Cardiac muscle cell (in vitro differentiated cells and primary cell): Measurements from ENCODE around the gene KLK2. TPM values are rescaled to one million over a fixed set of nuclear protein-coding genes. Genes with fewer than 3 reads are reported as not detected.
A peak's percentile ranks its signal among the peaks of the same experiment; 100 is the strongest.

Experiments
- DNase-seq, 2 donors: peaks; one replicate each; pipeline versions ENCODE4 v3.0.0 to v3.0.0-alpha.2; 2010 to 2017; ENCODE audit warnings: low read depth in 1 of 2, low spot score in 1 of 2
- H3K27ac ChIP-seq: fragments of 200-600 bp; sonication (generic); 2 replicates; pipeline ENCODE4 v1.5.1; 2016
- H3K27me3 ChIP-seq: fragments of 200-600 bp; sonication (generic); 2 replicates; pipeline ENCODE4 v1.6.0; 2016; ENCODE audit warnings: control low read depth
- H3K36me3 ChIP-seq: fragments of 200-600 bp; sonication (generic); 2 replicates; pipeline ENCODE4 v1.5.1; 2016; ENCODE audit warnings: control low read depth
- H3K4me1 ChIP-seq: fragments of 200-600 bp; sonication (generic); 2 replicates; pipeline ENCODE4 v1.8.1; 2017; ENCODE audit warnings: low read depth, mild to moderate bottlenecking, mixed run types
- H3K4me3 ChIP-seq: fragments of 200-600 bp; sonication (generic); 2 replicates; pipeline ENCODE4 v1.5.1; 2016; ENCODE audit warnings: mild to moderate bottlenecking
- H3K9me3 ChIP-seq: fragments of 200-600 bp; sonication (generic); 2 replicates; pipeline ENCODE4 v1.5.1; 2017; ENCODE audit warnings: low read depth, mild to moderate bottlenecking, control low read depth
- CTCF ChIP-seq: IDR thresholded peaks from 2 replicates; pipeline ENCODE4 v1.5.1; 2012; ENCODE audit warnings: low read depth, mild to moderate bottlenecking, low read length
- polyA plus RNA-seq: library from polyadenylated mRNA; unstranded; fragments of >200 nt; fragmentation: Nextera tagmentation; extraction: Ambion mirVana; gene quantifications from 2 replicates; pipeline ENCODE4 v1.2.1, GENCODE V29; 2016
- total RNA-seq: library from RNA; depleted of rRNA; stranded (reverse); fragments of >200 nt; gene quantifications from 2 replicates; pipeline ENCODE4 v1.2.3, GENCODE V29; 2016

Gene KLK2
- total and polyA plus RNA-seq, 2 experiments from 2014 or later: not detected

DNA sequence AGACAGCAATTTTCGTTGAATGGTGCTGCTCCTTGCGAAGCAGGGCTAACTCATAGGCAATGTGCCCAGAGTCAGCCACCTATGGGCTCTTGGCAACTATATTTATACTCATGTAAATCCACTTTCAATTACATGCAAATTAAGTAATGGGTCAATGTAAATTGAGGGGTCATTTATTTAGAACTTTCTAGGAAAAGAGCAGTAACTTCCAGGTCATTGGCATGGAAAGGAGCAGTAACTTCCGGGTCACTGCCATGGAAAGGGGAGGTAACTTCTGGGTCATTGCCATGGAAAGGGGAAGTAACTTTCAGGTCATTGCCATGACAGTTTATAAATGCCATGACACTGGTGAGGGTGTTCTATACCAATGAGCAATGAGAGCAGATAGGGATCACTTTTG, 26.3 kb downstream of the KLK2 start:
- H3K27ac ChIP-seq: no peak overlapping the region
- TF ChIP-seq CTCF: no peak
- H3K36me3 ChIP-seq: no peaks in the 10 kb centered on the region
- DNase-seq: no peak
- H3K4me1 ChIP-seq: no peaks in the 10 kb centered on the region
- H3K4me3 ChIP-seq: no peak overlapping the region
- no peaks in the 10 kb centered on the region for H3K9me3 ChIP-seq
- peaks cover 16% of the 10 kb centered on the region for H3K27me3 ChIP-seq

DNA sequence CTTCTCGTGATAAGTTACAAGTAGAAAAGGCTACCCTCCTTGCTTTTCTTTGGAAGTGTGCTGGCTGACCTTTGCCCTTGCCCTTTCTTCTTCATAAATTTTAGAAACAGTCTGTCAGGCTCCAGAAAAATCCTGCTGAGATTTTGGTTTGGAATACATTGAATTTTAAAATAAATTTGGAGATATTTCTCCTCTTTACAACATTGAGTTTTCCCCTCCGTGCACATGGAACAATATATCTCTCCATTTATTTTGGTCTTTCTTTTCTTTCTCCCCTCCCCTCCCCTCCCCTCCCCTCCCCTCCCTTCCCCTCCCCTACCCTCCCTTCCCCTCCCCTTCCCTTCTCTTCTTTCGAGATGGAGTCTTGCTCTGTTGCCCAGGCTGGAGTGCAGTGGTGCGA, 29.4 kb downstream of the KLK2 start:
- H3K9me3 ChIP-seq: no peaks in the 10 kb centered on the region
- no peaks in the 10 kb centered on the region for H3K36me3 ChIP-seq
- no peak for DNase-seq
- H3K4me3 ChIP-seq: no peak overlapping the region
- peaks cover 29% of the 10 kb centered on the region for H3K27me3 ChIP-seq
- no peak for TF ChIP-seq CTCF
- H3K27ac ChIP-seq: no peak overlapping the region
- no peaks in the 10 kb centered on the region for H3K4me1 ChIP-seq

GRCh38 chr19:50906217-50906616, 33.0 kb downstream of the KLK2 start:
- H3K4me1 ChIP-seq: no peaks in the 10 kb centered on the region
- H3K36me3 ChIP-seq: no peaks in the 10 kb centered on the region
- H3K9me3 ChIP-seq: no peaks in the 10 kb centered on the region
- DNase-seq: peak; percentile 40 to 58
- H3K4me3 ChIP-seq: no peak overlapping the region
- no peak overlapping the region for H3K27ac ChIP-seq
- H3K27me3 ChIP-seq: peaks cover 49% of the 10 kb centered on the region
- peak; percentile 57 for TF ChIP-seq CTCF

GRCh38 chr19:50908336-50908735, 35.1 kb downstream of the KLK2 start:
- Histone ChIP-seq H3K4me1 (no peaks in the 10 kb centered on the region), H3K36me3 (no peaks in the 10 kb centered on the region), H3K9me3 (no peaks in the 10 kb centered on the region), H3K27ac (no peak overlapping the region), H3K27me3 (peaks cover 70% of the 10 kb centered on the region), H3K4me3 (no peak overlapping the region)
- DNase-seq: no peak
- TF ChIP-seq CTCF: no peak

- H3K27me3 ChIP-seq: peaks cover 74% of the 10 kb centered on the region
- H3K36me3 ChIP-seq: no peaks in the 10 kb centered on the region
- no peaks in the 10 kb centered on the region for H3K4me1 ChIP-seq
- no peak overlapping the region for H3K27ac ChIP-seq
- TF ChIP-seq CTCF: no peak
- H3K4me3 ChIP-seq: no peak overlapping the region
- DNase-seq: peak; percentile 50 to 87
- H3K9me3 ChIP-seq: no peaks in the 10 kb centered on the region
Measured at GRCh38 chr19:50909240-50910070, 36.2 kb downstream of the KLK2 start.
